GM19395 (cell line): Measurements from ENCODE around the gene TIMM10B.
A peak's percentile ranks its signal among the peaks of the same experiment; 100 is the strongest.

Experiments
- ATAC-seq: cut with Tn5 transposase; IDR thresholded peaks from one replicate; pipeline ENCODE4 v1.9.1; 2021; ENCODE audit warnings: mild to moderate bottlenecking, moderate library complexity; ENCODE audit not compliant: unreplicated experiment

Gene TIMM10B

DNA sequence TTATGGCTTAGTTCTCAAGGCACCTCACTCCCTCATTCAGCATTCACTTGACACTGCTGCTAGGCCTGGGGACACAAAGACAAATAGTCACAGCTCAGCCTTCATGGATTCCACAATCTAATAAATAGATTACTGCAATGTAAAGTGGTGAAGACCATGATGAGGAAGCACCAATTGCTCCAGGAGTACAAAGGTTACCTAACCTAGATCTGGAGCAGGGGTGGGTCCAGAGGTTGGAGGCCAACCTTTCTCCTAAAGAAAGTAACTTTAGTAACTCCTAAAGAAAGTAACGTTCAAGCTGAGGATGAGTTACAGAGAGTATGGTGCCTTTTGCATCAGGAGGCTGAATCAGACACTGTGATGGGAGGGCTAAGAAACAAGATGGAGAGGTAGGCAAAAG is 11.7 kb upstream of the TIMM10B start:
- no peak for ATAC-seq

DNA sequence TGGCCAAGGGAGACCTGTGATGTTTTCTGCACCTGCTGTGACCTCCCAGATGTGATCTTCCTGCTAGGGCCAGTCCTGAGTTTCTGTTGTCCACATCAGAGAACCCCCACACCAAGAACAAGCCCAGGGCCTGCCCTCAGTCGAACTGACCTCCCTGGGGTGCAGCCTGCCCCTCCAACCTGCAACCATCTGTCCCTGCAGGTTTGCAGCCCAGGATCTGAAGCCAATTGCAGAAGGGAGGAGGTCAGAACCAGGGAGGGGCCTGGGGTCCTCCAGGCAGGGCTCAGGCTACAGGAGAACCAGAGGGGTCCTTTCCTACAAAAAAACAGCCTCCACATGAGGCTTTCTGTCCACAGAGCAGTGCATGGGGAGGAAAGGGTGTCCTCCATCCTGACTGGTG is 8.4 kb upstream of the TIMM10B start:
- no peak for ATAC-seq

DNA sequence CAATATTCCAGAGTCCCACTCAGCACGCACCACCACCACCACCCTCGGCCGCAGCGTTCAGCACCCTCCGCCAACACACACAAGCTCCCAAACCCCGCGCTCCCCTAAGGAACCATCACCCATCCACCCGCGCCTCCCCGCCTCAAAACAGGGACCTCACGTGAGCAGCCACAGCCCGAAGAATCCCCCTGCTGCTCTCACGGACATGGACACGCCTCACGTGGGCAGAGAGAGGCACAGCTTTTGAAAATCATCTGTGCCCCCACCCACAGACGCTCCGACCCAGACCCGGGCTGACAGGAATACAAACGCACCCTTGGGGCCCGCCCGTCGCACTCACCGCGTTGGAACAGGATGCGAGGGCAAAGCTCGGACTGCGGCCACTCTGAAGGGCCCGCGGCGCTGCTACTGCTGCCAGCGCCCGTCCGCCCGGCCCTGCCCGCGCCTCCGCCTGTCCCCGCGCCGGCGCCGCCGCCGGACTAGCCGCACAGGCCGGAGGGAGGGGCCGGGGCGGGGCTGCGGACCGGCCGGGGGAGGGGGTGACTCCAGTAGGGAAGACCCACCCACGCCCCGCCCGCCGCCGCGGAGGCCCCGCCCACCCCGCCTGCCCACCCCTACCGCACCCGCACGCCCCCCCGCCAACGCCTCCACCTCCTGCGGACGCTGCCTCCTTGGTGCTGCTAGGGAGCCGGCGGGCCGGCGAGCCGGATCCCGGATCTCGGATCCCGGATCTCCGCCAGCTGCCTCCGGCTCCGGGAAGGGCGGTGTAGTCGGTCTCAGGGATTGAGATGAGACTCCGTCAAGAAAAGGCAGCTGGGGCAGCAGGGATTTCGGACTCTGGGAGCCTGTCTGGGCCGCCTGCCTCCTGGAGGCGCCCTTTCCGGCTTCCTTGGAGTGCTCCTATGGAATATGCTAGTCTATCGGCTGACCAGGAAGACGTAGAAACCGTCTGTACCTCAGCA is 7.6 kb upstream of the TIMM10B start, which contains the start of gene TRIM3:
TRIM3 (minus strand) TSS at position 491 of the 962 bp plus-strand sequence. CDS start 8,246 bp downstream, outside the sequence.
- peak; percentile 68 for ATAC-seq

GRCh38 chr11:6474413-6474792 is 6.9 kb upstream of the TIMM10B start:
- no peak for ATAC-seq

DNA sequence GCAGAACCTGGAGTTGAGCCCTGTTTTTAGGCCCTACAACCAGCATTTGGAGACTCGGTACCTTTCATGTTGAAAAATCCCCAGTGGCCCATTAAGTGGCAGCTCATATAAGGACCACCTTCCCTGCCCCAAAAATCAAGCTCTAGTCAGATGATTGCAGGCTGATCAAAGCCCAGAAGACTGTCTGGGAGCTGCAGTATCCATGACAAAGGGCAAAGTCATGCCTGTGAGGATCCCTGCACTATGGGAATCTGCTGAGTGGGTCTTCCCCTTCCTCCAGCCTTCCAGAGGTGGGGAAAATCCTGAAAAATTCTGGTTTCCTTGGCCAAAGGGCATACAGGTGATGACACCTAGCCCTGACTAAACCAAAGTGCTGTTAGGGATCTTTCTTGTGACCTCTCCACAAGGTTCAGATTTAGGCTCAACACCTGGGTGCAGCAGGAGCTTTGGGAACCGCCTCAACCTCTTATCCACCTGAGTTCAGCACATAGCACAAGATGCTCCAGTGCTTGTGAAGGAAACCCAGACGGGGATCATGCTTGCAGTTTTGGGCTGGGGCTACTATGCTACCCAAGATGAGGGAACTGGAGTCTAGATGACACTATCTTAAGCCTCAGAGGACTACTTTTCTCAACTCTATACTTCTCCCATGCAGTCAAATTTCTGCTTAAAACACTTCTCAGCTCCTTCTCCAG is 6.3 kb upstream of the TIMM10B start:
- ATAC-seq = no peak

- ATAC-seq = no peak
Observed at GRCh38 chr11:6475936-6476335, 5.4 kb upstream of the TIMM10B start.

GRCh38 chr11:6476571-6476970 is 4.7 kb upstream of the TIMM10B start:
- ATAC-seq = no peak

DNA sequence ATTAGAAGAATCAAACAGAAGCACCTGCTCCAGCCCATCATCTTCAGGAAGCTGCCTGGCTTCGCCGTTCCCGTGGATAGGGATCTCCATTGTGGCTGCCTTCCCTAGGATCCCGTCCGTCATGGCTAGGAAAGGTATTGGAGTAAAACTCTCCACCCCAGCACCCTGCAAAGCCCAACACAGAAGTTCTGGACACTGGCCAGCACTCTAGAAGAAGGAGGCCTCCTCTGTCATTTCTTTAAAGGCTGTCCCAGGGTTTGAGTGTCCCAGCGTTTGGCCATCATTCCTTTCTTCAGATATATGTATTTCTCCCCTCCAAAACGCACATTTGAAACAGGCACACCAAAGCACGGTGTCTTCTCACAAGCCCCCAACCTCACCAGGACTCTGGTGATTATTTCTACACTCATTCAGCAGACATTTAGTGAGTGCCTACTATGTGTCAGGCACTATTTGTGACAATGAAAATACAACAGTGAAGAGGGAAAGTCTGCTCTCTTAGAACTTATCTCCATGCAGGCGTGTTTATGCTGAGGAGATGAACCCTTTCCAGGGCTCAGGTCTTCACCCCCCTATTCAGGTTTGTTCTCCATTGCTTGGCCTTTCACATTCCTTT is 894 bp upstream of the TIMM10B start:
- no peak for ATAC-seq

GRCh38 chr11:6481924-6482275 is 599 bp downstream of the TIMM10B start:
- ATAC-seq = peak; percentile 4

DNA sequence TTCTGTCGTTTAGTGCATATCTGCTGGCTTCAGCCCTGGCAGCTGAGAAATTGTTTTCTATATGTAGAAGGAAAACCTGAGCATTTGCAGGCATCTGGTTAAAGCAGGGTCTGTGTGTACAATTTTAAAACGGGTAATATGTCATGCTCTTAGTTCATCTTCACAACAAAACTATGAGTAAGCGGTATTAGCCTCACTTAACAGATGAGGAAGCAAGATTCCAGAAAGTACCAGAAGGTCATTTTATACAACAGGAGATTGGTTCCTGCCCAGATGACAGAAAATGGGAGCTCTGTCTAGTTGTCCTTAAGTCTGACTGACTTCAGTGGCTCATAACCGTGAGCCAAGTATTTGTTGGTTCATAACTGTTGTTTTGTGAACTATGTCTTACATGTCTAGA is 1.1 kb downstream of the TIMM10B start:
- no peak for ATAC-seq

- no peak for ATAC-seq
Observed at GRCh38 chr11:6483015-6483414, 1.7 kb downstream of the TIMM10B start.

GRCh38 chr11:6485661-6486060 is 4.4 kb downstream of the TIMM10B start:
- ATAC-seq = no peak

GRCh38 chr11:6486256-6486655 is 5.0 kb downstream of the TIMM10B start:
- ATAC-seq = no peak

DNA sequence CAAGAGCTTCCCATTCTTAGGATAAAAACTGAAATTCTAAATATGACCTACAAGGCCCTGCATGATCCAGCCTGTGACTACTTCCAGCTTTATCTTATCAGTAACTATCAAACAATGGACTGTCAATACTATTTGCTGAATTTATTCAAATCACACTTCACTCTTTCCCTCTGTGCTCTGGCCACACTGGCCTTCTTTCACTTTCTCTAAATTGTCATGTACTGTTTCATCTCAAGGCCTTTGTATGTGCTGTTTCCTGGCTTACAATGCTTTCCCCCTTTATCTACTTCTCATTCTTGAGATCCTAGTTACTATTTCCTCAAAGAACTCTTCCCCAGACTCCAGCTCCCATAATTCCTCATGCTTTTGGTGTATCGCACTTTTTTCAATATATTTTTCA is 5.6 kb downstream of the TIMM10B start:
- ATAC-seq = no peak

- no peak for ATAC-seq
Observed at GRCh38 chr11:6488342-6488741, 7.0 kb downstream of the TIMM10B start.

GRCh38 chr11:6488821-6489220 is 7.5 kb downstream of the TIMM10B start:
- ATAC-seq = no peak

DNA sequence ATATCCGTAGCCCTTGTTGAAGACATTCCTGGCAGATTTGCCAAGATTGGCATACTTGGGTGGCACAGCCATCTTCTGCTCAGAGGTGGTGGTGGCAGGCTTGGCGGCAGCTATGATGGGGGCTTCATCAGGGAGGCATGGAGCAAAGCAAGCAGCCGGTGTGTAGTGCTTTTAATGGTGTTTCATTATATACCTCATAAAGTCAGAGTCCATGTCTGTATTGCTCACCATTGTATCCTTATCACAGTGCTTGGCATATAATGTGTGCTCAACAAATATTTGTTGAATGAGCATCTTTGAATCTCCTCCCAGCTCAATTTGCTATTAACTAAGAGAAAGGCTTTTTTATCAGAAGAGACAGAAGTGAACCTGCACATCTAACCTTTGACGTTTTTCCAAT is 8.0 kb downstream of the TIMM10B start:
- ATAC-seq = no peak

DNA sequence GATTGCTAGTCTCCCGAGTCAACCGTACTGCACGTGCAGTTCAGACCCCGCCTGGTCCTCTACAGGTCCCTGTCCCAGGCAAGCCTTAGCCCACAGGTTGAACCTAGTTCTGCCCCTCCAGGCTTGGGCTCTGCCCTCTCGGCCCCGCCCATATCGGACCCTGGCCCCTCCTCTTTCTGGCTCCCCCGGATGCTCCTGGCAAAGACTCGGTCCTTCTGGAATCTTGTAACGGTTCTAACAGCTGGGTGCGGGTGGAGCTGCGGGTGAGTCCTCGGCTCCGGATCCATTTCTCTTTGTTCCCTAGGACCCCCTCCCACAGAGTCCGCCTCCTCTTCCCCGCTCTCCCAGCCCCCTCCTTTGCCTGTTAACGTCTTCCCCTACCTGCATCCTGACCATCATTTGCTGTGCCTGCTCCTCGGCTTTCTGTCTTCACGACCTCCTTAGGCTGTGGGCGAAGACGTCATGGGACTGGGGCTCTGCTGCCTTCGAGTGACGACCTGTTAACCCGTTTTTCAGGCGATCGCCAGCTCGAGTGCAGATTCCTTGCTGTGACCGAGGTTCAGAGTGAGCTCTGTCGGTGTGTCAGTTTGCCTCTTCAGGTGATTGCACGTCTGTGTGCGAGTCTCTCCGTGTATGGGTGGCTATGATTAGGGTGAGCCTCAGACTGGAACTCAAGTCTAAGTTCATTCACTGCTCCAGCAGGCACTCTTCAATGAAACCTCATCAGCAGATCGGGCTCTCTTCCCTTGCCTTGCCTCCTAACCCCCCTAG is 16.0 kb downstream of the TIMM10B start, which contains the start of gene DNHD1:
DNHD1 (plus strand) TSS at position 212 of the 771 bp plus-strand sequence. CDS start 936 bp downstream, outside the sequence.
- ATAC-seq = no peak

- ATAC-seq = no peak
Observed at GRCh38 chr11:6498121-6498520, 16.8 kb downstream of the TIMM10B start.

DNA sequence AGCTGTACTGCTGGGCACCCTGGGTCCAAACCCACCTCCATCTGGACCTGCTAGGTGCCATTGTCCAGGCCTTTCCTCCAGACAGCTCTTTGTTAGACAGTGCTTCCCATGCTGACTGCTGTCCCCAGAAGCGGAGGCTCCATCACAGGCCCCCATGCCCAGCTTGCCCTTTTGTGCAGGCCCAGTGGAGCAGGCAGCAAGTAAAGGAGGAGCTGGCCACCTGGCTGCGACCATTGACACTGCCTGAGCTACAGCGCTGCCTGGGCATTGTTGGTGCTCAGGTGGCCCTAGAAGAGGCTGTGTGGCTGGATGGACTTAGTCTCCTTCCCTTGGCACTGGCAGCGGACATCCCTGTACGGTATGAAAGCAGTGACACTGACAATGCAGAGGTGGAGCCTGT is 17.2 kb downstream of the TIMM10B start:
- ATAC-seq = no peak

GRCh38 chr11:6502382-6502781 is 21.1 kb downstream of the TIMM10B start:
- ATAC-seq = no peak
